IPS DF 4.7 (cell line): ENCODE measurements around the gene PCCA.
"Not testable (repeated sequence)": the region's sequence is repeated elsewhere in the genome, so short reads cannot be mapped to it uniquely, and the experiment has no call there.

Source experiments
- DNase-seq: peaks from one replicate; pipeline ENCODE4 v3.0.0-alpha.2; 2013; ENCODE audit warnings: low spot score; ENCODE audit errors: extremely low read depth

Gene PCCA

DNA sequence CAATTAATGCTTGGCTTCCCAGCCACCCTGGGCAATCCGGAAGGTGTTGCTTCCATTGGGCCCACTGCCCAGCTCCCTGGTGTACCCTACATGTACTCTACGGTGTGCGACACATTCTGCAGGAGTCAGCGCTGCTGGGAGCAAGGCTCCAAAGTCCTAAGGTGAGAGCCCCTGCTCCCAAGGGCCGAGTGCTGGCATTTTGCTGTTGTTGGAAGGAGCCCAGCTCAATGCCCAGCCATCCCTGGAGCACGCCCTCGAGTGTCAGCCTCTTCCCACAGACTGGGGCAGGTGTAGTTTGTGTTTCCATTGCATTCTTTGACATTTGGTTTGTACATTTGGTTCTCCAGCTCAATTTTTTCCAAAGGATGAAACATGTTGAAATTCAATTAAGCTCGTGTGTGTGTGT is 435.1 kb downstream of the PCCA start:
- no peak for DNase-seq

GRCh38 chr13:100524688-100525087 is 435.8 kb downstream of the PCCA start:
- DNase-seq = not testable (repeated sequence)

DNA sequence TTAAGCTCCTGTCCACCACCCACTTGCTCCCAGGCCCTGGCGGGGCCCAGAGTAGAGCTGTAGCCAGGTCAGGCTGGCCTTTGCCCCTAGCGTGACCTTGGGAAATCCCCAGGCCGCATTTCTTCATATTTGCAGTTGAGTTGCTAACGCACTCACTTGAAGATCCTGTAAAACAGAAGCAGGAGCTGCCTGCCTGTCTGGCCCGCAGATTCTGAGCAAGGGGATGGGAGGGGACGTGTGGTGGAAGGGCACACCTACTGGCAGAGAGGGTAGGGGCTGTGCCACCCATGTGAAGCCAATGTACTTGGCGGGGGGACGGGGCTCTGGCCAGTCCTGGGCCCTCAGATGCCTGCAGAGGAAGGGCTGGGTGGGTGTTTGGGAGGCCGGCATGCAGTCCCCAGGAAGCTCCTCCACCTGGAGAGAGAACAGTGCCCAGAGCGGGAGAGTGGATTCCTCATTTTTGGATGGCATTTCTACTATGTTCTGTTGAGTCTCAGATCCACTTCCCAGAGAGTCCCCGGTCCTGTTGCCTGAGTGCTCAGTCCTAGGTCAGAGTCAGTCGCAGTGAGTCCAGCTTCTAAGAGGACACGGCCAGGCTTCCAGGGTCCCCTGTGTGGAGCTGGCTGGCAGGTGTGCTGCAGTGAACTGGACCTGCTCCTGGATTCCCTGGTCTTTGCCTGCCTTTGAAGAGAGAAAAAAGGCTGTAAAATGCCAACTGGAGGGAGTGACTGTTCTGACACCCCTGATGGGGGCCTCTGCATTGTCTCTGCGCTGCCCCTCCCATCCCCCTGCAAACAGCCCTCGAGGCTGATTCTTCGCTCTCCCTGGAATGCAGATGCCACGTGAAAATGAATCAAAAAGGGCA is 436.8 kb downstream of the PCCA start:
- no peak for DNase-seq

- DNase-seq = no peak
Measured at GRCh38 chr13:100526318-100527000, 437.6 kb downstream of the PCCA start.

DNA sequence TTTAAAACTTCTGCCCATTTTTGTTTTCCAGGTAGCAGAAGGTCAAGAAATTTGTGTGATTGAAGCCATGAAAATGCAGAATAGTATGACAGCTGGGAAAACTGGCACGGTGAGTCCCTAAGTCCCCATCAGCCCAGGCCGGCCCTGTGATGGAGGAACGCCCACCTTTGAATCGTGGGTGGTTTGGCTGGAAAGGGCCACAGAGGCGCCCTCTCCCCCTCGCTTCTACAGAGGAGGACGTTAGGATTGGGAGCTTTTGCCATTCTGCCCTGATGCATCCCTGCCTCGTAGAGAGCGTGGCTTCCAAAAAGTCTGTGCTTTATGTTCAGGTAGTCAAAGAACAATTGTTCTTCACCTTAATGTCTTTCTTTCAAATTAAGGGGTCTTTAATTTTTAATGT is 438.8 kb downstream of the PCCA start:
- no peak for DNase-seq

DNA sequence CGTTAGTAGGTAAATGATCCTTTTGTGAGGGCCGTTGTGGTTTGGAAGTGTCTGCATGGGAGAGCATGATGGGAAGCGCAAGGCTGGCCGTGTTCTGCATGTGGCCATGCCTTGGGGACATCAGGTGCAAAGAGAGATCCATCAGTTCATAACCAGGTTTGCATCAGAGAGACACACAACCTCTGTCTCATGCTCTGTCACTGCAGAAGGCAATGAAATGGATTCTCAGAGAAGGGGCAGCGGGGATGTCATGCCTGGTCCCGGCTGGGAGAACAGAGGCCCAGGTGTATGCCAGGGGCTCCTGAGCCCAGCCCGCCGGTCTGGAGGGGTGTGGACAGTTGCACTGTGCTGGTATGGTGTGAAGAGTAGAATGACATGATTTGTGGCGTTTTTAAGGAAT is 439.5 kb downstream of the PCCA start:
- no peak for DNase-seq

DNA sequence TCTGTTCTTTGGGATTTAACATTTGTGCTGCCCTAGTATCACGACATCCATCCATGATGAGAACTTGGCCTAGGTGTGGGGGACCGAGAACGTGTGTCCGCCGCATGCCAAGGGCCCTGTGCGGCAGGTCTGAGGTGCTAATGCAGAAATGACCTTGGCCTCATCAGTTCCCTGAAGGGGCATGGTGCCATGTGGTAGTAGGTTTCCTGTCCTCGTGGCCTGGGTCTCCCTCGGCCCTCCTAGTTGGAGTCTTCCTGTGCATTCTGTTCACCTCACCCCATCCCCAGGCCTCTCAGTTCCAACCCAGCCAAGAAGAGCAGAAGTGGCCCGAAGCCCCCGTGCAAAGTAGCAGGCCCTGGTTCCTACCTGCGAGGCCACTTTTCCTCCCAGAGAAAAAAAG is 439.9 kb downstream of the PCCA start:
- DNase-seq = no peak

- no peak for DNase-seq
Measured at GRCh38 chr13:100529666-100530377, 440.9 kb downstream of the PCCA start.

DNA sequence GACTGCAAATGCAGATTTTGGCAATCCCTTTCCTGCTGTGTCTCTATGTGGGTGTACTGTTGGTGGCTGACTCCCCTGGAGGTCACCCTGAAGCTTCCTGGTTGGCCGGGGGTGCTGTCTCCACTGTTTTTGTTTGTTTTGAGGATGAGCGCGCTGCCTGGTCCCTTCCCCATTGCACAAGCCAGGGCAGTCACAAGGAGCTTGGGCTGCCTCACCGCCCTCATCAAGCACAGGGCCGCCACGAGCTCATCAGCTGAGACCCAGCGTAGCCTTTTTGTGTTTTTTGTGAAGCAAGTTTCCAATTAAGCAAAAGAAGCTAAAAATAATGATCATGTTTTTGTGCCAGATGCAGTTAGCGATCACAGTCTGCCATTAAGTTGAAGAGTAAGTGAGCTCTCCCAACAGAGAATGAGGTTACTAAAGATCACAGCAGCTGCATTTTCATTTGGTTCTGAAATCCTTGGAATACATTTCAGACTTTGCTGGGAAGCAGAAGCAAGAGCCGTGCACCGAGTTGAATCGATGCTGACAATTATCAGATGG is 441.8 kb downstream of the PCCA start:
- DNase-seq = no peak

GRCh38 chr13:100532090-100532766 is 443.3 kb downstream of the PCCA start:
- no peak for DNase-seq

DNA sequence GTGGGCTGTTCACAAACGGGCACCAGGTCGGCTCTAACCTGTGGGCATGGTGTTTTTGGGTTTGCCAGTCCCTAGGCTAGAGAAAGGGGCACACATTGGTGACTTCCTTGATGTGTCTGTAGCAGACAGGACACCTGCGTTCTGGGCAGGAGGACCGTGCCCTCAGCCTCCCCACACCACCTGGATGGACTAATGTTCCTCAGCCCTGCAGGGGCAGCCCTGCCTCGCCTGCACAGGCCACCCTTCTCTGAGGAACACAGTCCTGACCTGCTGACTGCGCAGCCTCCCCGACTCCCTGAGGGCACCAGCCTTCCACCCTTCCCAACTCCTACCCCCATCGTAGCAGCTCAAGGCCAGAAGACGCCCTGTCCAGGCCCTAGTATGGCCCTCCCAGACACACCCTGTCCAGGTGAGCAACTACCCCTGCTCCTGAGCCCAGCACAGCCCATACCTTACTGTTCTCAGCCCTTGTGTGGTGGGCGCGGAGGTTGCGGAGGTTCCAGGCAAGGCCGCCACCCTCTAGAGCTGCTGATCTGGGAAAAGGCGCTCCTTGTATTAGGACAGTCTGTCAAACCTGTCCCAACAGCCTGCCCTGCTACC is 444.0 kb downstream of the PCCA start:
- no peak for DNase-seq

DNA sequence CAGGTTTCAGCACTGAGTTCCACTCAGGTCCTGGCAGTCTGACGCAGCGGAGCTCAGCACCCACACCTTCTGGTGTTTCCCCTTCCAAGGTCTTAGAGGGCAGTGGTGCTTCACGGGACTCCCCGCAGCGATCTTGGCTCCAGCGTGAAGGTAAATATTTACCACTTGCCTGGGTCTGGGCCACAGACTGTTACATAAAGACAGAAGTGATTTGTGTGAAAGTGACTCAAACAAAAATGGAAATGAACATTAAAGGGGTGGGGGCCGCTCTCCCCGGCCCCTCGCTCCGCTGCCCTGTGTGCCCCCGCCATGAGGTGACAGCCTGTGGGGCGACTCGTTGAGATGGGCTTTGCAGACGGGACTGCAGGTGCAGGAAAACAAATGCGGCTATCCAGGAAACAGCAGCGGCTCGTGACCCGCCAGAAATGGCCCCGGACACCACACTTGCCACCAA is 444.7 kb downstream of the PCCA start:
- no peak for DNase-seq

DNA sequence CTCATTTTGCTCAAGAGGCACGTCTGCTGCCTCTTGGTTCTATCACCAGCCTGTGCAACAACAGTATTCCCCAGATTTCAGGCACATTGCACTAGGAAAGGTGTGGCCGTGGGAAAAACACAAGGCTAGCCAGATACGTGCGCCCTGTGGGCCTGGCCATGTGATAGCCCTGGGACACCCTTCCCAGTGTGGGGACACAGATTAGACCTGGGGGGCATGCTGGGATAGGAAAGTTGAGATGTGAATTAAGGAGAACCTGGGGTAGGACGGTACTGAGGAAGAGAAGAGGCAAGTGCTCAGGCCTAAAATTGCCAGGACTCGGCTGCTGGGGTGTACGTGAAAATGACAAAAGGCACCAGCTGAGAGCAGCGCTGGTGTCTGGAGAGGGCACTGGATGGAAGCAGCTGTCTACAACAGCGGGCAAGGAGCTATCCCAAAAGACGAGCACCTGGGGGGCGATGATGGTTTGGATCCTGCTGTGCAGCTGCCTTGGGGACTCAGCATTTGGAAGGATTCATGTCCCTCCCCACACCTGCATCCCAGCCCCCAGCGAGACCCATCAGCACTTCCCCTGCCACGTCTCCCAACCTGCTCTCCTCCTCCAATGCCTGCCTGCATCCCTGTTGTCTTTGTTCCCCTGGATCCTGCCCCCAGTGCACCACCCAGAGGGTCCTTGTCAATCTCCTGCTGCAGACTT is 445.4 kb downstream of the PCCA start:
- DNase-seq = no peak

DNA sequence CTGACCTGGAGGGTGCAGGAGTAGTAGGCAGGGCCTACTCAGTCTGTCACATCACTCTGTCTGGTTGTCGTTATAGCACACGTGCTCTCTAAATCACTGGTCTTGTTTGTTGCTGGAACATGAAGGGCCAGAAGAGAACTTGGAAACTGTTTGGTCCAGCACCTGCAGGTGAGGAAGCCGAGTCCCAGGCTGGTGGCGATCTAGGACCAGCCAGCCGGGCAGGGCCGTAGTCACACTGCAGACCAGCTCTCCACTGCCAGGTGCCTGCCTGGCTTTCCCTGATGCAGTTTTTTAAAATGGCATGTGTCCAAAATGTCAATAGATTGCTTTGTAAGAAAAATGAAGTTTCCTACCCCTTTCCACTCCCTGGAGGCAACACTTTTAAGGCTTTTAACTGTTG is 446.0 kb downstream of the PCCA start:
- no peak for DNase-seq

- DNase-seq = no peak
Measured at GRCh38 chr13:100535426-100536135, 446.7 kb downstream of the PCCA start.

GRCh38 chr13:100536643-100537180 is 447.8 kb downstream of the PCCA start:
- DNase-seq = no peak

- no peak for DNase-seq
Measured at GRCh38 chr13:100537486-100537885, 448.6 kb downstream of the PCCA start.

DNA sequence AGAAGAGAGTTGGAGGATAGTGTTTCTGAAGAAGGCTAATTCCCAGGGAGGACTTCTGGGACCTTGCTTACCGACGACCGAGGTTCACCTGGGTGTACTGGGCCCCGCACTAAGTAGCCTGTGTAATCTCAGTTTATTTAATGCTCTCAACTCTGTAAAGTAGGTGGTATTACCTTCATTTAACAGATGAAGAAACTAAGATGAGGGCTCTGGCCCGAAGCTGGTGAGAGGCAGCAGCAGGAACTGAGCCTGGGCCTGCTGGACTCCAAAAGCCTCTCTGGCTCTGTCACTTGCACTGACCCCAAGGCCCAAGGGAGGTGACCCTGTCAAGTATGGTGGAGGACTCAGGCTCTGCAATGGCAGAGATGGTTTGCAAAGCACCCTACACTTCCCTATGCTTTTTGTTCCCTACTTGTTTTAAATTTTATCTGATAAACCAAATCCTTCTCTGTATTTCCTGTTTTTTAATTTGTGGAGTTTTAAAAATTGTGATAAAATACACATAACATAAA is 449.1 kb downstream of the PCCA start:
- no peak for DNase-seq

GRCh38 chr13:100540621-100541020 is 451.7 kb downstream of the PCCA start:
- no peak for DNase-seq
